ENCODE data around the gene SMIM38.

GRCh38 chr11:69122630-69123431 is 32.9 kb upstream of the SMIM38 start:
- TF ChIP-seq, protein P1, sequence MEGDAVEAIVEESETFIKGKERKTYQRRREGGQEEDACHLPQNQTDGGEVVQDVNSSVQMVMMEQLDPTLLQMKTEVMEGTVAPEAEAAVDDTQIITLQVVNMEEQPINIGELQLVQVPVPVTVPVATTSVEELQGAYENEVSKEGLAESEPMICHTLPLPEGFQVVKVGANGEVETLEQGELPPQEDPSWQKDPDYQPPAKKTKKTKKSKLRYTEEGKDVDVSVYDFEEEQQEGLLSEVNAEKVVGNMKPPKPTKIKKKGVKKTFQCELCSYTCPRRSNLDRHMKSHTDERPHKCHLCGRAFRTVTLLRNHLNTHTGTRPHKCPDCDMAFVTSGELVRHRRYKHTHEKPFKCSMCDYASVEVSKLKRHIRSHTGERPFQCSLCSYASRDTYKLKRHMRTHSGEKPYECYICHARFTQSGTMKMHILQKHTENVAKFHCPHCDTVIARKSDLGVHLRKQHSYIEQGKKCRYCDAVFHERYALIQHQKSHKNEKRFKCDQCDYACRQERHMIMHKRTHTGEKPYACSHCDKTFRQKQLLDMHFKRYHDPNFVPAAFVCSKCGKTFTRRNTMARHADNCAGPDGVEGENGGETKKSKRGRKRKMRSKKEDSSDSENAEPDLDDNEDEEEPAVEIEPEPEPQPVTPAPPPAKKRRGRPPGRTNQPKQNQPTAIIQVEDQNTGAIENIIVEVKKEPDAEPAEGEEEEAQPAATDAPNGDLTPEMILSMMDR (IDR thresholded peaks at IDR 0.05 in 2 of 3, conservative IDR thresholded peaks at IDR 0.05 in 1 of 3; ENCODE audit: insufficient read depth in 2 of 3, low read depth in 1 of 3, low read length in 3 of 3): no peak
- TF ChIP-seq TCF15 (CRISPR knock-in tag; IDR thresholded peaks at IDR 0.05): no peak
- no peak for TF ChIP-seq RAD51 (IDR thresholded peaks at IDR 0.05; ENCODE audit: borderline replicate concordance, low read depth)
- no peak for TF ChIP-seq POLR2A (conservative IDR thresholded peaks at IDR 0.05)
- TF ChIP-seq FOXJ3 (CRISPR knock-in tag; IDR thresholded peaks at IDR 0.05): no peak
- no peak for TF ChIP-seq ZBTB17 (CRISPR knock-in tag; IDR thresholded peaks at IDR 0.05)
- no peak for TF ChIP-seq MYNN (IDR thresholded peaks at IDR 0.05)
- TF ChIP-seq MYNN (CRISPR knock-in tag; IDR thresholded peaks at IDR 0.05): no peak
